PFSK-1 (cell line): ENCODE data around the gene CA9.

ENCODE experiments used
- FOXP2 ChIP-seq: optimal IDR thresholded peaks from 2 replicates; pipeline ENCODE3; 2011; ENCODE audit warnings: borderline replicate concordance, control low read depth, inconsistent platforms; ENCODE audit not compliant: insufficient read depth; ENCODE audit errors: extremely low read length, extremely low read depth
- POLR2AphosphoS5 ChIP-seq: IDR thresholded peaks from 2 replicates; pipeline ENCODE4 v1.6.1; 2012; ENCODE audit warnings: low read depth, mild to moderate bottlenecking, control low read depth, low read length, moderate library complexity
- REST ChIP-seq, 2 experiments: IDR thresholded peaks; 2 replicates each; pipeline versions ENCODE4 v1.6.1 to v1.8.0; 2011 to 2012; ENCODE audit warnings: low read depth in 2 of 2, low read length in 2 of 2, control low read depth in 1 of 2, inconsistent platforms in 1 of 2, mild to moderate bottlenecking in 1 of 2, moderate library complexity in 1 of 2; ENCODE audit not compliant: insufficient read depth in 1 of 2
- SIN3A ChIP-seq: IDR thresholded peaks from 2 replicates; pipeline ENCODE4 v1.6.1; 2012; ENCODE audit warnings: mild to moderate bottlenecking, low read length, moderate library complexity, borderline replicate concordance; ENCODE audit not compliant: insufficient read depth
- TAF1 ChIP-seq: IDR thresholded peaks from 2 replicates; pipeline ENCODE4 v1.6.1; 2012; ENCODE audit warnings: low read length, control low read depth, borderline replicate concordance; ENCODE audit not compliant: insufficient read depth

The CA9 gene

GRCh38 chr9:35728041-35728971, 54.6 kb downstream of the CA9 start:
- TF ChIP-seq SIN3A (no peak), FOXP2 (no peak), POLR2AphosphoS5 (no peak), REST (IDR thresholded peaks at IDR 0.05; ENCODE audit: insufficient read depth in 1 of 2, low read depth in 2 of 2, low read length in 2 of 2) (no peak), TAF1 (0 out of 2 replicates have a peak, but pooled peaks have one; percentile 32)

GRCh38 chr9:35729101-35729500, 55.4 kb downstream of the CA9 start:
- TF ChIP-seq FOXP2 (no peak), POLR2AphosphoS5 (no peak), SIN3A (no peak), REST (IDR thresholded peaks at IDR 0.05; ENCODE audit: insufficient read depth in 1 of 2, low read depth in 2 of 2, low read length in 2 of 2) (no peak), TAF1 (no peak)

GRCh38 chr9:35729700-35730485, 56.2 kb downstream of the CA9 start:
- TF ChIP-seq TAF1 (no peak), SIN3A (no peak), REST (IDR thresholded peaks at IDR 0.05; ENCODE audit: insufficient read depth in 1 of 2, low read depth in 2 of 2, low read length in 2 of 2) (no peak), FOXP2 (no peak), POLR2AphosphoS5 (no peak)

- TF ChIP-seq REST (IDR thresholded peaks at IDR 0.05; ENCODE audit: insufficient read depth in 1 of 2, low read depth in 2 of 2, low read length in 2 of 2) (no peak), SIN3A (no peak), FOXP2 (no peak), TAF1 (no peak), POLR2AphosphoS5 (no peak)
These were observed 56.7 kb downstream of the CA9 start for GRCh38 chr9:35730486-35730854.
